HG03039 (cell line): ENCODE measurements around the gene GLYR1.
"Not testable (repeated sequence)": the region's sequence is repeated elsewhere in the genome, so short reads cannot be mapped to it uniquely, and the experiment has no call there.

Experiments used
- ATAC-seq: cut with Tn5 transposase; IDR thresholded peaks from one replicate; pipeline ENCODE4 v1.9.1; 2021; ENCODE audit warnings: mild to moderate bottlenecking, moderate library complexity; ENCODE audit not compliant: unreplicated experiment

Gene GLYR1

DNA sequence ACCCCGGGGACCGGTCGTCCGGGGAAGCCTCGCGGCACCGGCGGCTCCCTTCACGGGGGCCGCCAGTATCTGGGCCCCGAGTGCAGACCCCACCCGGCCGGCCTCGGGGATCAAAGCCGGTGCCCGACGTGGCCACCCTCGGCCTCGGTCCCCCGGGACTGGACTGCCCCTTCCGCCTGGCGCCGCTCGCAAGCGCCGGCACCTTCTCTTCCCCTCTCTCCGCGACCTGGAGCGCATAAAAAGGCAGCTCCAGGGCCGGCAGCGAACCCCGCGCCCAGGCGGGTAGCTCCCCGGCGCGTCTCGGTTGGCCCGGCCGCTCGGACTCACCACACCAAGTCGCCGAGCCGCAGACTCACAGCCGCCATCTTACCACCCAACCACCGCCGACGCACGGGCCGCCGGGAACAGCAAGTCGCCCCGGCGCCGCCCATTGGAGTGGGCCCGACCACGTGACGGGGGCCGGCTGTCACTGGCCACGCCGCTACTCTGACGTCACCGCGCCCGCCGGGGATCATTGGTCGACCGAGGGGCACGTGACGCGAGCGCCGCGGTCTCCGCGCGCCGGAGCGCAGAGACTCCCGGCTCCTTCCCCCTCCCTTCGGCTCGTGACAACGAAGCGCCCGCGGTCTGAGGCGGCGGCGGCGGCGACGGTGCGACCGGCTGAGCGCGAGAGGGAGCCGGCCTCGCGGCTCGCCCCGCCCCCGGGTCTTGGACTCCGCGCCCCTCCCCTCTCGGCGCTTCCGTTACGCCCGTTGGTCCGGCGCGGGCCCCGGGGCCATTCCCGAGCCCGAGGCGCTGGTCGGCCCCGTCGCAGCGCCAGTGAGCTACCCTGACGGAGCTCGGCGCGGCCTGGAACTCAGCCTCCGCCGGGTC lies at the start of gene GLYR1, which contains the start of gene UBN1:
GLYR1 (minus strand) TSS at position 388 of the 873 bp plus-strand sequence; CDS start at position 365, 23 bp downstream.
UBN1 (plus strand) TSS at position 581 of the 873 bp plus-strand sequence. CDS start 5,437 bp downstream, outside the sequence.
- ATAC-seq: peak; percentile 86

DNA sequence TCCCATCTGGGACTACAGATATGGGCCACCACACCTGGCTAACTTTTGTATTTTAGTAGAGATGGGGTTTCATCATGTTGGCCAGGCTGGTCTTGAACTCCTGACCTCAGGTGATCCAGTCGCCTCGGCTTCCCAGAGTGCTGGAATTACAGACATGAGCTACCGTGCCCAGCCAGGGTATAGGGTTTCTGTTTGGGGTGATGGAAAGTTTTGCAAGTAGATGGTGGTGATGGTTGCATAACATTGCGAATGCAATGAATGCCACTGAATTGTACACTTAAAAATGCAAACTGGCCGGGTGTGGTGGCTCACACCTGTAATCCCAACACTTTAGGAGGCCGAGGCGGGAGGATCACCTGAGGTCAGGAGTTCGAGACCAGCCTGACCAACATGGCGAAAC lies 49.7 kb upstream of the GLYR1 start:
- not testable (repeated sequence) for ATAC-seq

DNA sequence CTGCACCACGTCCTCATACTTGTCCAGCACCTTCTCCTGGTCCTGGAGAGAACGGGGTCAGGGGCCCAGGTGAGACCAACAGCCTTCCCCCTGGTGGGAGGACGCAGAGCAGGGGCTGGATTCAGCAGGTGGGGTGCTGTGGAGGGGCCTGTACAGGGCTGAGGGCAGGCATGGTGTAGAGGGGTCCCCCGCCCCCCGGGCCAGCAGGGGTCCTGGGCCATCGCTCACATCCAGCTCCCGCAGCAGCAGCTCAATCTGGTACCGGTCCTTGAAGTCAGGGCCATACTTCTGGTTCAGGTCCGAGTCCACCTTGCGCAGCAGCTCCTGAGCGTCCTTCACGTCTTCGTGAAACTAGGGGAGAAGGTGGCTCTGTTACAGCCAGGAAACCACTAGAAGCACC lies 48.3 kb upstream of the GLYR1 start:
- ATAC-seq: no peak

DNA sequence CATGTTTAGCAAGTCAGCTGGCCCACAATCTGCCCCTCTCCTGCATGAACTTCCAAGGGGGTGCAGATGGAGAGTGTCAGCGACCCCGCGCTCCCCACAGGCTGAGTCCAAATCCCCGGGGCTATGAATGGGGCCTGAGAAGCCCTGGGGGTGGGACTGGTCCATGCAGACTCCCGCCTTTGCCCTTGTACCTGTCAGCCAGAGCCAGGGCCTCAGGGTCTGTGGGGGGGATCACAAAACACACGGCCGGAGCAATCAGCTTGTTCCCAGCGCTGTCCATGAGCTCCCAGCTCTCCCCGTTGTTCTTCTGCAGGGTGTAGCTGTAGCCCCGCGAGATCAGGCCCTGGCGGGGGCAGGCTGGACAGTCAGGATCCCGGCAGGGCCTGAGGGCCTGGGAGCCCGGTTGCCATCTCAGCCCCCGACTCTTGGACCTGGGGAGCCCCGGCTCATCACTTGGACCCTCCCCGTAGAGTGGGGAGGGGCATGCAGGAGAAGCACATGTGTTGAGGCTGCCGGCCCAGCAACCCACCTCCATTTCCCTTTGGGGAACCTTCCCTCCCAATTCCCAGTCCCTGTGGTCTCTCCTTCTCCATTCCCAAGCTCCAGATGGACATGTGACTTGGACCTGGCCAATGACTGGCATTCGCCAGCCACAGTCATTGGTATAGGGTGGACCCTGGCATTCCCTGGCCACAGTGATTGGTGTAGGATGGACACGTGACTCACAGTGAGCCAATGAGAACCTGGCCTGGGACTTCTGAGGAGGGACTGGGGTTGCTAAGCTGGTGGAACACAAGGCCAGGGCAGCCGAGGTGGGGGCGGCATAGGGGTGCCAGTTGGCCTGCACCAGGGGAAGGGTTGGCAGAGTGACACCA lies 47.4 kb upstream of the GLYR1 start:
- ATAC-seq: no peak

DNA sequence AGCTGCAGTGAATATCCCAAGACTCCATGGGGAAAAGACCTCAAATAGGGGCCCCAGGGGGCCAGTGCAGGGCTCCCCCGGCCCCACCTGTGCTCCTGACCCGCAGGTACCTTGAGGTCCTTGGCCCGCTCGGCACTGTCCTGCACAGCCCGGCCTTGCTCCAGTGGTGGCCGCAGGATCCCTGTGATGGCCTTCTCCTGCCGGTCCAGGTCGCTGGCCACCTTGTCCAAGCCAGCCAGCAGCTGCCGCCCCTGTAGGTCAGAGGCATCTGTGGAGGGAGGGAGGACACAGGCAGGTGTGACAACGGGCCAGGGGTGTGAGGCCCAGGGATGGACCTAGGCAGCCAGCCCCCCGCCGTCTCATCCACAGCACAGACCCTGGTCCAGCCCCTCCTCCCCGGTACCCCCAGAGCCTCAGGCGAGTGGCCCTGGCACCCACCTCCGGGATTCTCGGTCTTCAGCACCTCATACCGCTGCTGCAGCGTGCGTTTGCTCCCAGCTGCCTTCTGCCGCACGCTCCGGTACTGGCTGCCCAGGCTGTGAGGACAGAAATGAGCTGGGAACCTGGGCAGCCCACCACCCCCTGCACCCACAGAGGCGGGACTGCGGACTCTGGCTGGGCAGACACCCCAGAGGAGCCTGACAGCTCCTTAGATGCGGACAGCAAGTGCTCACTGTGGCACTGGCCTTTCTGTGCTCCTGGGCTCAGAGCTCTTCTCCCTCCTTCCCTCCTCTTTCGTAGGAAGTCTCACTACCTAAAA lies 46.2 kb upstream of the GLYR1 start:
- ATAC-seq: no peak

DNA sequence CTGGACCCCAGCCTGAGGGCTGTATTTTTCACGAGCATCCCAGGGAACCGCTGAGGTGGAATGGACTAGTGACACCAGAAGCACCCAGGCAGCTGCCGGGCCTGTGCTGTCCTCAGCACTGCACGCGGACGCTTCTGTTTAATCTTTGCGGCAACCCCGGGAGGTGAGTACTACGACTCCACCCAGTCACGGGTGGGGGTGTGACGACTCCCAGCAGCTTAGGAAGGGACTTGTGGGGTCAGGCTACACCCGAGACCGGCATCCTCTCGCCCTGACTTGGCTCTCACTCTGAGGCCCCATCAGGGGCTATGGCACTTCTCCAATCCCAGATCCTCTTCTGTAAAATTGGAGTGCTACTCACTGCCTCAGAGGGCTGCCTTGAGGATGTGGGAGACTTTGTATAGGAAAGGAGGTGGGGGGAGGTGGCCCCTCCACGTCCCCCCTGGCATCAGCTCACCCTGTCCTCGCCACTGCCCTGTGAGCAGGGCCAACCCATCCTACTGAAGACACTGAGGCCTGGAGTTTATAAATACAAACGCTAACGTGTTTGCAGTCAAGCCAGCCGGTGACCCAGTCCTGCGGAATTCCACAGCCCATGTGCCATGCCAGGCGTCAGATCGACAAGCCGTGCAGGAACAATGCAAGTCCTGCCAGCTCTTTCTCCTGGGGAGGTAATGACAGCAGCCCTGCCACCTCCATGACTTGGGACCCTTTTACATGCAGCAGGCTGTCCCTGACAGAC lies 45.4 kb upstream of the GLYR1 start:
- ATAC-seq: no peak

DNA sequence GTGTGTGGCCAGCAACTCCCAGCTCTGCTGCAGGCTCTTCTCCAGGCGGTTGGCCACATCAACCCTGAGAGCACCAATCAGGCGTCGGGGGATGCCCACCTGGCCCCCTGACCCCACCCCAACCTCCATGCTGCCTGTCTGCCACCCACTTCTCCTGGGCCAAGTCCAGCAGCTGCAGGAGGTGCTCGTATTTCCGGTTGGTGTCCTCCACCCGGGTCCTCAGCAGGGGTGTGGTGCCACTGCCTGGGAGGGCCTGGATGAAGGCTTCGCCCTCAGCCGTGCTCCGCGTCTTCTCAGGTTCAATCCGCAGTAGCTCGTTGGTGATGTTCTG lies 44.8 kb upstream of the GLYR1 start:
- no peak for ATAC-seq

DNA sequence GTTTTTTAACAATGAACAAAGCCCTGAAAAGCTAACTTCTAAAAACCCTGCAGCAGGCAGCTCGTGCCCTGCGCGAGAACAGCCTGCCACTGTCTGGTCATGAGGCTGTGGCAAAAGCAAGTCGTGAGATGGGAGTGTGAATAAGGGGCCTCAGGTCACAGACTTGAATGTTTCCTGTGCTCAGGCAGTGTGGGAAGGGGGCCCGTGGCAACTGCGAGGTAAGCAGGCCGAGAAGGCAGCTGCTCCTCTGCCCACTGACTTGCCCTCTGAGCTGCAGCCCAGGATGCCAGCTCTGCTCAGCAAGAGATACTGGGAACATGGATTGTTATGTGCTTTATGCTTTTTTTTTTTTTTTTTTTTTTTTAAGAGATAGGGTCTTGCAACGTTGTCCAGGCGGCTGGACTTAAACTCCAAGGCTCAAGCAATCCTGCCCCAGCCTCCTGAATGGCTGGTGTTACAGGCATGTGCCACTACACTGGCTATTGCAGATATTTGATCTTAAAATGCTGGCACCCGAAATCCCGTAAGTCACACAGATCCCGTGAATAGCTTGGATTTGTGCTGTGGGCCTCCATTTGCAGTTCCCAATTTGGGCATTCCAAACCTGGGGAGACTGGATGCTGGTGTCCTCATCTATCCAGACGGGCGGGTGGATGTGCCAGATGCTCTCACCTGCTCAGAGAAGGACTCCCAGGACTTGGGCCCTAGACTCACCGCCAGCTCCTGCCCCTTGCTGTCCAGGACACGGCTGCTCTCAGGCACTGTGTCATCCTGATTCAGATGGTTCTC lies 44.2 kb upstream of the GLYR1 start:
- no peak for ATAC-seq

DNA sequence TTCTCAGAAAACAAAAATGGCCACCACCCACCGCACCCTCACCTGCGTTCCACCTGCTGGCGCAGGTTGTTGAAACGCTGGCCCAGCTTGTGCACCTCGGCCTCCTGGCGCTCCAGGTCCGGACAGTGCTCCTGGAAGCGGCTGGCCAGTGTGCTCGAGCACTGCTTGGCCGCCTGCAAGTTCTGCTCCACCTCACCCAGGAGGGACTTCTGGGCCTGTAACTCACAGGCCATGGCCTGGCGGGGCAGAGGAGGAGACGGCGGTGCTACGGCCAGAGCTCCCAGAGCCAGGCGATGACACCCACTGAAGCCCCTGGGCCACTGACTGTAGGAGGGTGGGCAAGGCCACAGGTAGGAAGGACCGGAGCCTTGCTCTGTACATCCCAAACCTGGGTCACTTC lies 43.6 kb upstream of the GLYR1 start:
- ATAC-seq: no peak

DNA sequence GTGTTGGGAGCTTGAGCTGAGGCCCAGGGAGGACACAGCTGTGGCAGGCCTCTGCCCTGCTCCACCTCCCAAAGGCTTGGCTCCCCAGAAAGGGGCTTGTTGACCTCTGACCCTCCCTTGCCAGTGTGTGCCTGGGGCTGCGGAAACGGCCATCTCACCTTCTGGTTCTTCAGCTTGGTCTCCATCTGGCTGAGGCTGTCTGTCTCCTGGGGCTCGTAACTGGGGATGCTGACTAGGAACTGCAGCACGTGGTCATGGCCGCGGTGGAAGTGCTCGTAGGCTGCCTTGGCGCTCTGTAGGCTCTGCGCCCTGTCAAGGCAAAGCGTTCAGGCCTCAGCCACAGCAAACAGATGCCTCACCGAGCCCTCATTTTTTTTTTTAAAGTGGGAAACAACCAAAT lies 42.9 kb upstream of the GLYR1 start:
- ATAC-seq: no peak

DNA sequence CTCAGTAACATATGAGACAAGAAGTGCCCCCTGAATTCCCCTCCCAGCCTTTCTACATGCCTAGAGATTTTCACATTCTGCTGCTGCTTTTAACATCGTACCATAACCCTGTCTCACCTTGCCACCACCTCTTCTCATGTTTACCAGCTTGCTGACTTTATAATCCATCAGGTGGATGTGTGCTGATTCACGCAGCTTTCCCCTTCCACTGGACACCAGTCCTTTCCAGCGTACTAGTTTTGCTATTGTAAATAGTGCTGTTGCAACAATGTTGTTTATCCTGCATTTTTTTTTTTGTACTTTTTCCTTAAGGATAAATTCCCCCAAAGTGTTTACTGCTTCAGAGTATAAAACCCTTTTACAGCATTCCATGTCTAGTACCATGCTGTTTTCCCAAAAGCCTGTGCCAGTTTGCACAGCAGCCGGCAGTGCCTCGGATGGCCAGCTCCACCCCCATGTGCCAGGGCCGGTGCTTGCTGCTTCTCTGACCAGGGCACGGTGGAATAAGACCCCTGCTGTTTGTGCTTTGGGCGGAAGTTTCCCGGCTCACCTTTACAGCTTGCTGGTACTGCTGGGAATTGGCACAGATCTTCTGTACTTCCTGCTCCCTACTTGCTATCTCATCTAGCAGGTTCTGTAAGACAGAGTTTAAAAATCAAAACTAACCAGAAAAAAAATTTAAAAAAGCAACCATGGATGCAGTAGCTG lies 41.5 kb upstream of the GLYR1 start:
- no peak for ATAC-seq

DNA sequence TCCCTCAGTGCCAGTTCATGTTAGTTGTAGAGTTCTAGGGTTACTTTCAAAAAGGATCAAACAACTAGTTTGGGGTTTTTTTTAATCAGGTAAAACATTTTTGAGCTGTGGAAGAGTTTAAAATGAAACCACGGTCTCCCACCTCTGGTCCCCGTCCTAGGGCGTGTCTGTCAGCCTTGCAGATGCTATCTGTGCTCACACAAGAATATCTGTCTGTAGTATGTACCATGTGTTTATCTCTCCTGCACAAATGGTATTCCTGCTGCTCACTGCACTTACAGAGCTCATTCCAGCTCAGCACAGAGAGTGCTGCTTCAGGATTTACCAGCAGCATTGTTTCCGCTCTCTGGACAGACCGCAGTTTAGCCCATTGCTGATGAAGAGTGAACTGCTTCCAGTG lies 39.1 kb upstream of the GLYR1 start:
- no peak for ATAC-seq

DNA sequence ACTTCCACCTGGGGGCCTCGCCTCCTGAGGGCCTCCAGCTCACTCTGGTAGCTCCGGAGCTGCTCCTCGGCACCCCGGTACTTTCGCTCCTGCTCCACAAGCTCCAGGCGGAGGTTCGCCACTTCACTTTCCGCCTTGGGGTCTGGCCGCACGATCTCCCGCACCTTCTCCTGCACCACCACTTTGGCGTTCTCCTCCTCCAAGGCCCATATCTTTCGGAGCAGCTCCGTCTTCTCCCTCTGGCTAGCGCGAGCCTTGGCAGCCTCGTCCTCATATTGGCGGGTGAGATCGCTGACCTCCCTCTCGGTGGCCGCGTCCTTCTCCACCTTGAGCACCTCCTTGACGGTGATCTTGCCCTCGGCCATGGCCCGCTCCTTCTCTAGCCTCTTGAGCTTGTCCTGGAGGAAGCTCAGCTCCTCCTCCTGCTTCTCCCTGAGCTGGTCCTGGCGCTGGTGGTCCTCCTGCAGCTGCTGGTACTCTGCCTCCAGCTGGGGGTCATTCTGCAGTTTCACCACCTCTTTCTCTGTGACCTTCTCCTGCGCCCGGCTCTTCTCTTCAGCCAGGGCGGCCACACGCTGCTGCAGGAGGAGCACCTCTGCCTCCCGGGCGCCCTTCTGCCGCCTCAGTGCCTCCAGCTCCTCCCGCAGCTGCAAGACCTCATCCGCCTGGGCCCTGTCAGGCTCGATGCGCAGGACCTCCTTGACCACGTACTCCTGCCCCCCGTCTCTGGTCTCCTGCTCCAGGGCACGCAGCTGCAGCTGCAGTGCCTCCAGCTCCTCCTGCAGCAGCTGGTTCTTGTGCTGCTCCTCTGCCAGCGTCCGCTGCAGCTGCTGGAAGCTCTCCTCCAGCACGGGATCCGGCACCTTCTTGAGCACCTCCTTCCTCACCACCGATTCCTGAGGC lies 38.1 kb upstream of the GLYR1 start:
- no peak for ATAC-seq

DNA sequence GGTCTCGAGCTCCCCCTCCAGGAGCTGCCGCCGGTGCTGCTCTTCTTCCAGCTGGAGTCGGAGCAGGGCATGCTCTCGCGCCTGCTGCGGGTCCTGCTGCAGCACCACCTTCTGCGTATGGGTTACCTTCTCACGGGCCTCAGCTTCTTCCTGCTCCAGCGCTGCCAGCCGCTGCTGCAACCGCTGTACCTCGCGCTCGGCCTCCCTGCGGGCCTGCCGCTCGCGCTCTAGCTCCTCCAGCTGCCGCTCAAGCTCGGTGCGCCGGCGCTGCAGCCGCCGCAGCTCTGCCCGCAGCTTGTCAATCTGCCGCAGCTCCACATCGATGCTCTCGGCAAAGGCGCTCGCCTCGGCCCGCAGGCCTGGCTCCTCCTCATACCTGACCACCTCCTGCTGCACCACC lies 37.1 kb upstream of the GLYR1 start:
- no peak for ATAC-seq

DNA sequence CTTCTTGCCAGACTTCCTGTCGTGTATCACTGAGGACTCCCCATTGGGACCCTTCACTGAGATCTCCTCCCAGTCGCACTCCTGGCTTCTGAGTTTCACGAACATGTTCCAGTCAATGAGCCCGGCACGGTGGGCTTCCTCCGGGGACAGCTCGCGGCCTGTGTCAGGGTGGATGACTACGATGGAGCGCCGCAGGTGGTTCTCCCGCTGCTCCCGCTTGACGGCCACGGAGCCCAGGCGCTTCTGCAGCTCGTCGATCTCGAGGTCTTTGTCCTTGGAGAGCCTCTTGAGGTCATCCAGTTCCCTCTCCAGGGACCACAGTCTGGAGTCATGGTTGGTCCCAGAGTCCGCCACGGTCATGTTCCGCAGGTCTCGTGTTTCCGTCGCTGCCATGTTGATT lies 36.4 kb upstream of the GLYR1 start:
- ATAC-seq: no peak

DNA sequence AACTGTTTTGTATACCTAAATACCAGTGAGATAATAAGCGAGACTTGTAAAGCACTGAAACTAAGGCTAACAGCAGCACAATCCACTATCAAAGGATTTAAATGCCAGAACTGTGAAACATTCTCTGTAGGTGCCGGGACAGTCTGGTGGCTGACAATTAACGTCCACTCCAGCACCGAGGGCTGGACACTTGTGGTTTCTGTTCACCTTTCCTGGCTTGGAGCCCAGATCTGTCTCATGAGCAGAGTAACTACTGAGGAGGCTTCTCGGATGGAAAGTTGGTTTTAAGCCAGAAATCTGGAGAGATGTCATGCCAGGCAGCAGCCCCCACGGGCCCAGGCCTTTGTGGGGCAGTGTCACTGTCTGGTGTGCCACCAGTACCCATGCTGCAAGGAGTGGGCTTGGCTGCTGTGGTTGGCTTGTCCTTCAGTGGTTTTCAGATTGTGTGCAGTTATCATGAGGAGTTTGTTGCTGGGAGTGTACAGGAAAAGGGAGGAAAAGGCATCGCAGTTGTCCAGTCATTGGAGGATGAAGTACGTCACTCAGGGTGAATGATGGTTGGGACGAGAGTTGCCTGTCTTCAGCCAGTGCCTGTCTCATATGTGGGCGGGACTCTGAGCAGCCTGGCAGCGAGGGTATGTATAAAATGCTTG lies 35.7 kb upstream of the GLYR1 start:
- ATAC-seq: no peak

DNA sequence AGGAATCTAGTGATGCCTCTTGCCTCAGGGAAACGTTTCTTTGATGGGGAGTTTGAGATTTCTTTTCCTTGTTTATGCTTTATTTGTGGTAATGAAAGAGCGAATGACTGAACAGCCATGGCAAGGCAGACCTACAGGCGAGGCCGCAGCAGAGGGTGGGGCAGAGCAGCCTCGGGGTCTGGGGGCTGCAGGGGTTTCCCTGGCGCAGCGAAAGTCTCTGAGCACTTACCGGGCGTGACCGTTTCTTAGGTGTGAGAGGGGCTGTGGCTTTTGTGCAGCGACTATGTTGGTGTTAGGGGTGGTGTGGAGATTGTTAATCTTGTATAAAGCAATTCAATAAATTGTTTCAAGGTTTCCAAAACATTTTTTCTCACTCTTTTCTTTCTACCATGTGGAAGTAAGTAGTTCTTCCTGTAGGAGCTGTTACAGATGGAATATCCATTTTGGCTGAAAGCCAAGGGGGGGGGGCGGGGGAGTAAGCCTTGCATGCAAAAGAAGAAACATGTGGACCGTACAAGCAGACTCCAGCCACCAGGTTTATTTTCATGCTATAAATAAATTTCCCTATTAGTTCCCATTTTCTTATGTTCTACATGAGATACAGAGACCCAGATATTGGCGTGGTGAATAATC lies 35.0 kb upstream of the GLYR1 start:
- no peak for ATAC-seq
